ENCODE data around the gene RAPGEF1. TPM values are rescaled to one million over a fixed set of nuclear protein-coding genes. Genes with fewer than 3 reads are reported as not detected.

The RAPGEF1 gene
- total and polyA plus RNA-seq, 2 donors (not counting 1 experiment from before 2014, with no cell fraction given) = 33.3 to 42.8 TPM

DNA sequence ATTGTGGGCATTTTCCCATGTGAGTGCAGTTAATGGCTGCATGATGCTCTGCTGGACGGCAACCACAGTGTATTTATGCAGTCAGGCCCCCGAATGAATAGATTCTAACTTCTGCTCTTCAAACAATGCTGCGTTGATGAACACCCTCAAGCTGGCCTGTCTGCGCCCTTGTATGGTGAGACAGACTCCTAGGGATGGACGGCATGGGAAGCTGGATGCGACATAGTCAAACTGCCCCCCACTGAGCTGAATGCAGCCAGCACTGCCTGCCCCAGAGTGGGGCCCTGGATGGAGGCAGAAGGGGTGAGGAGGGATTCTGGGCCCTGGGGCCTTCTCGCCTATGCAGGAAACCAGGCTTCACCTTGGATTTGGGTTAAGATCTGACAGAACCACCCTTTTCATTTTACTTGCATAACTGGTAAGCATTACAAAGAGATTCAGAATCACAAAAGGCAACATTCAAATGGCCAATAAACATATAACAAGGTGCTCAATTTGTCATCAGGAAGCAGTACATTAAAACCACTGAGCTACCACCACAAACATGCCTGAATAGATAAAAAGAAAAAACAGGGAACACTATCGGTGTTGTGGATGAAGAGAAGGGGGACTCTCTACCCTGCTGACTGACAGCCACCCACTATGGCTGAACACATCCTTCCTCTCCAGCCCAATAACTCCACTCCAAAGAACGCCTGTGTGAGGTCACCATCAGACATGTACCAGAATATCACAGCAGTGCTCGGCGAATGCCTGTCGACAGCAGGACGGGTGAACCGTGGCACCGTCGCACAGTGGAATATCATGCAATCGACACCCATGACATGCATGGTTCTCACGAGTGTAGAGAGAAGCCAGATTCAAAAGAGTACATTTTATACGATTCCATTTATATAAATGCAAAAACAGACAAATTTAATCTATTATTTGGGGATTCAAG lies 79.1 kb downstream of the RAPGEF1 start:
- H3K79me2 ChIP-seq (ENCODE audit: control insufficient read depth, insufficient read depth, low read length) = peaks cover 19% of the 10 kb centered on the region
- H3K4me3 ChIP-seq (replicated peaks in 1 of 4; ENCODE audit: control extremely low read depth in 1 of 4, insufficient read depth in 1 of 4, low read depth in 3 of 4, low read length in 4 of 4) = no peak overlapping the region
- no peak overlapping the region for H3K4me2 ChIP-seq (ENCODE audit: extremely low read depth, insufficient read depth, low read length)
- H4K20me1 ChIP-seq (ENCODE audit: control insufficient read depth, extremely low read depth, insufficient read depth, low read length) = no peaks in the 10 kb centered on the region
- no peak for DNase-seq (ENCODE audit: low read depth in 2 of 2)
- peaks cover 11% of the 10 kb centered on the region for H3K4me1 ChIP-seq (ENCODE audit: control insufficient read depth, extremely low read depth, insufficient read depth, low read length)
- TF ChIP-seq, protein P1, sequence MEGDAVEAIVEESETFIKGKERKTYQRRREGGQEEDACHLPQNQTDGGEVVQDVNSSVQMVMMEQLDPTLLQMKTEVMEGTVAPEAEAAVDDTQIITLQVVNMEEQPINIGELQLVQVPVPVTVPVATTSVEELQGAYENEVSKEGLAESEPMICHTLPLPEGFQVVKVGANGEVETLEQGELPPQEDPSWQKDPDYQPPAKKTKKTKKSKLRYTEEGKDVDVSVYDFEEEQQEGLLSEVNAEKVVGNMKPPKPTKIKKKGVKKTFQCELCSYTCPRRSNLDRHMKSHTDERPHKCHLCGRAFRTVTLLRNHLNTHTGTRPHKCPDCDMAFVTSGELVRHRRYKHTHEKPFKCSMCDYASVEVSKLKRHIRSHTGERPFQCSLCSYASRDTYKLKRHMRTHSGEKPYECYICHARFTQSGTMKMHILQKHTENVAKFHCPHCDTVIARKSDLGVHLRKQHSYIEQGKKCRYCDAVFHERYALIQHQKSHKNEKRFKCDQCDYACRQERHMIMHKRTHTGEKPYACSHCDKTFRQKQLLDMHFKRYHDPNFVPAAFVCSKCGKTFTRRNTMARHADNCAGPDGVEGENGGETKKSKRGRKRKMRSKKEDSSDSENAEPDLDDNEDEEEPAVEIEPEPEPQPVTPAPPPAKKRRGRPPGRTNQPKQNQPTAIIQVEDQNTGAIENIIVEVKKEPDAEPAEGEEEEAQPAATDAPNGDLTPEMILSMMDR (conservative IDR thresholded peaks at IDR 0.05 in 1 of 2, IDR thresholded peaks at IDR 0.05 in 1 of 2; ENCODE audit: low read depth in 1 of 2, low read length in 2 of 2) = no peak
- TF ChIP-seq EZH2 (IDR thresholded peaks at IDR 0.05; ENCODE audit: low read length, missing control alignments) = no peak
- no peaks in the 10 kb centered on the region for H3K27me3 ChIP-seq (ENCODE audit: control insufficient read depth, insufficient read depth, low read length)
- no peak overlapping the region for H3K9ac ChIP-seq (ENCODE audit: insufficient read depth, low read length)
- H3K27ac ChIP-seq (ENCODE audit: insufficient read depth, low read length) = no peak overlapping the region
- H3K36me3 ChIP-seq (ENCODE audit: control insufficient read depth, insufficient read depth, low read length) = no peaks in the 10 kb centered on the region
- no peaks in the 10 kb centered on the region for H3K9me3 ChIP-seq (ENCODE audit: control insufficient read depth, insufficient read depth, low read depth, low read length)
- H2AFZ ChIP-seq (ENCODE audit: low read length) = no peak overlapping the region

DNA sequence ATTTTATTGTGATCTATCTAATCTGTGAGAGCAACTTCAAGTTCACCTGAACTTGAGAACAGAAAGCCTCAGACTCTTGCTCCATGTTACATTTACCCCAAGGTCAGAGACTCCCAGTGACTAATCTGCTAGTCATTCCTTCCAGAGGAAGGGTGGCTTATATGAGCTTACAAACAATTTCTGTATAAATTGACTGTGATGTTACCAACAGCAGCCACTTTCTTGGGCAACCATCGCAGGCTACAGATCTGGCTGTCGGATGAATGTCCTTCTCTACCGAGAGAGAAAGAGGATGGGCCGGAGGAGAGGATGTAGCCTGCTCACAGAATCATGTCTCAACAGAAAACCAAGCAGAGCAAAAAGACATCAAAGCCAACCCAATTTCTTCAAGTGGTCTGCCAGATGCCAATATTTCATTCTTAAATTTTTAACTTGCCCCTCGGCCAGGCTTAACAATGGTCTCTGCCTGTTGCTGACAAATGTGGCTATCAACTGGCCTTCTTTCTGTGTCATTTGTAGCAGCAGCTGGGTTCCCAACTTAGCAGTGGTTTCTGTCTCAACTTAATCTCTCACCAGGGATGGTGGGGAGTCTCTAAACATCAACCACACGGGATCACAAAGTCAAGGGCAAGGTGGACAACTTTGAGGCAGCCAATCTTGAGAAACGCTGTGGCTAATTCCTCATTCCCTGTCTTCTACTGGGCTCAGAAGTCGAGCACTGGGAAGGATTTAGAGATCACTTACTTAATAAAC lies 81.3 kb downstream of the RAPGEF1 start:
- no peaks in the 10 kb centered on the region for H4K20me1 ChIP-seq (ENCODE audit: control insufficient read depth, extremely low read depth, insufficient read depth, low read length)
- peaks cover 11% of the 10 kb centered on the region for H3K4me1 ChIP-seq (ENCODE audit: control insufficient read depth, extremely low read depth, insufficient read depth, low read length)
- H3K9me3 ChIP-seq (ENCODE audit: control insufficient read depth, insufficient read depth, low read depth, low read length) = no peaks in the 10 kb centered on the region
- peaks cover 20% of the 10 kb centered on the region for H3K79me2 ChIP-seq (ENCODE audit: control insufficient read depth, insufficient read depth, low read length)
- peak; percentile 93 to 96 for DNase-seq (ENCODE audit: low read depth in 2 of 2)
- H3K4me2 ChIP-seq (ENCODE audit: extremely low read depth, insufficient read depth, low read length) = peak overlapping the region; percentile 86
- no peaks in the 10 kb centered on the region for H3K36me3 ChIP-seq (ENCODE audit: control insufficient read depth, insufficient read depth, low read length)
- H3K27me3 ChIP-seq (ENCODE audit: control insufficient read depth, insufficient read depth, low read length) = no peaks in the 10 kb centered on the region
- peak overlapping the region; percentile 90 for H3K27ac ChIP-seq (ENCODE audit: insufficient read depth, low read length)
- peak overlapping the region in 2 of 4 experiments; percentile 12 to 21 for H3K4me3 ChIP-seq (replicated peaks in 1 of 4; ENCODE audit: control extremely low read depth in 1 of 4, insufficient read depth in 1 of 4, low read depth in 3 of 4, low read length in 4 of 4)
- TF ChIP-seq, protein P1 (conservative IDR thresholded peaks at IDR 0.05 in 1 of 2, IDR thresholded peaks at IDR 0.05 in 1 of 2; ENCODE audit: low read depth in 1 of 2, low read length in 2 of 2) = no peak
- TF ChIP-seq EZH2 (IDR thresholded peaks at IDR 0.05; ENCODE audit: low read length, missing control alignments) = no peak
- peak overlapping the region; percentile 29 for H3K9ac ChIP-seq (ENCODE audit: insufficient read depth, low read length)
- H2AFZ ChIP-seq (ENCODE audit: low read length) = no peak overlapping the region

DNA sequence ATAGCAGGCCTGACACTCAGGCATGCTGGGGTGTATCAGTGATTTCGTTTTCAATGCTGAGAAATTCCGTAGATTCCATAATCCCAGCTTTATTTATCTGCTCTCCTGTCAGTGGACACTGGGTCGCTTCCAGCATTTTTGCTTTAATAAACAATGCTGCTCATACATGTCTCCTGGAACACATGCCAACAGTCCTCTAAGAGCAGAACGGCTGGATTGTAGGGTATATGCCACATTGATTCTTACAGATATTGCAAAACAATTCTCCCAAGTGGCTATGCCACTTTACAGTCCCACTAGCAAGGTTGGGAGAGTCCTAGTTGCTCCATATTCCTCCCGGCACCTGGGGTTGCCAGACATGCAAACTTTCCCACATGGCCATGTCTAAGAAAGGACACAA lies 81.9 kb downstream of the RAPGEF1 start:
- Histone ChIP-seq H3K27ac (ENCODE audit: insufficient read depth, low read length) (peak overlapping the region; percentile 90), H3K9ac (ENCODE audit: insufficient read depth, low read length) (peak overlapping the region; percentile 4), H3K4me3 (replicated peaks in 1 of 4; ENCODE audit: control extremely low read depth in 1 of 4, insufficient read depth in 1 of 4, low read depth in 3 of 4, low read length in 4 of 4) (peak overlapping the region in 3 of 4 experiments; percentile 12 to 21 (median 16))

More for the DNA sequence above, 81.9 kb downstream of the RAPGEF1 start:
- Histone ChIP-seq H3K27me3 (ENCODE audit: control insufficient read depth, insufficient read depth, low read length) (no peaks in the 10 kb centered on the region), H3K79me2 (ENCODE audit: control insufficient read depth, insufficient read depth, low read length) (peaks cover 23% of the 10 kb centered on the region), H3K36me3 (ENCODE audit: control insufficient read depth, insufficient read depth, low read length) (no peaks in the 10 kb centered on the region), H4K20me1 (ENCODE audit: control insufficient read depth, extremely low read depth, insufficient read depth, low read length) (no peaks in the 10 kb centered on the region), H2AFZ (ENCODE audit: low read length) (no peak overlapping the region), H3K9me3 (ENCODE audit: control insufficient read depth, insufficient read depth, low read depth, low read length) (no peaks in the 10 kb centered on the region), H3K4me2 (ENCODE audit: extremely low read depth, insufficient read depth, low read length) (peak overlapping the region; percentile 86), H3K4me1 (ENCODE audit: control insufficient read depth, extremely low read depth, insufficient read depth, low read length) (peaks cover 11% of the 10 kb centered on the region)
- DNase-seq (ENCODE audit: low read depth in 2 of 2) = peak; percentile 78 to 86
- TF ChIP-seq EZH2 (IDR thresholded peaks at IDR 0.05; ENCODE audit: low read length, missing control alignments) = no peak

Measured in fibroblast of lung (primary cell).